Keratinocyte (primary cell): ENCODE data around the gene PDE3A. TPM values are rescaled to one million over a fixed set of nuclear protein-coding genes. Genes with fewer than 3 reads are reported as not detected.

Source experiments
- DNase-seq: peaks from one replicate; pipeline ENCODE4 v3.0.0-alpha.2; 2011; ENCODE audit warnings: low read depth, missing footprints, low spot score
- FAIRE-seq: peaks from 2 replicates; lab custom pipeline; 2011; peaks lifted over from hg19 to GRCh38; lab: Jason Lieb, UNC
- H2AFZ ChIP-seq: 2 replicates; pipeline ENCODE4 v1.6.0; 2012; ENCODE audit warnings: low read length, control low read depth, inconsistent platforms; ENCODE audit not compliant: control insufficient read depth
- H3K27ac ChIP-seq: 2 replicates; pipeline ENCODE4 v1.5.1; 2011; ENCODE audit warnings: low read length; ENCODE audit not compliant: control insufficient read depth, insufficient read depth
- H3K27me3 ChIP-seq: 3 replicates; pipeline ENCODE4 v1.6.0; 2011; ENCODE audit warnings: low read length; ENCODE audit not compliant: control insufficient read depth, insufficient read depth; ENCODE audit errors: extremely low read depth
- H3K36me3 ChIP-seq, 2 experiments: 2 replicates in 1 of 2; 3 replicates in 1 of 2; pipeline ENCODE4 v1.5.1; 2011; ENCODE audit warnings: low read length in 2 of 2, mild to moderate bottlenecking in 1 of 2; ENCODE audit not compliant: control insufficient read depth in 2 of 2, insufficient read depth in 2 of 2; ENCODE audit errors: extremely low read depth in 1 of 2
- H3K4me1 ChIP-seq: 3 replicates; pipeline ENCODE4 v1.5.1; 2011; ENCODE audit warnings: low read length; ENCODE audit not compliant: control insufficient read depth, insufficient read depth; ENCODE audit errors: extremely low read depth
- H3K4me2 ChIP-seq: 3 replicates; pipeline ENCODE4 v1.6.0; 2011; ENCODE audit warnings: low read depth, low read length; ENCODE audit not compliant: control insufficient read depth, insufficient read depth; ENCODE audit errors: extremely low read depth
- H3K4me3 ChIP-seq, 3 experiments: fragments of 200-600 bp in 1 of 3; sonication (generic) in 1 of 3; 2 replicates in 2 of 3; 3 replicates in 1 of 3; pipeline ENCODE4 v1.5.1; 2011 to 2016; ENCODE audit warnings: low read length in 3 of 3, mild to moderate bottlenecking in 3 of 3, control low read depth in 2 of 3, inconsistent platforms in 1 of 3, low read depth in 1 of 3, mixed read lengths in 1 of 3, mixed run types in 1 of 3, moderate library complexity in 1 of 3; ENCODE audit not compliant: control insufficient read depth in 2 of 3, insufficient read depth in 2 of 3; ENCODE audit errors: extremely low read depth in 1 of 3
- H3K79me2 ChIP-seq: 2 replicates; pipeline ENCODE4 v1.6.0; 2012; ENCODE audit warnings: low read length; ENCODE audit not compliant: control insufficient read depth, insufficient read depth
- H3K9ac ChIP-seq: 3 replicates; pipeline ENCODE4 v1.6.0; 2011; ENCODE audit warnings: low read length; ENCODE audit not compliant: control insufficient read depth, insufficient read depth; ENCODE audit errors: extremely low read depth
- H3K9me1 ChIP-seq: 3 replicates; pipeline ENCODE4 v1.6.0; 2011; ENCODE audit warnings: low read length; ENCODE audit not compliant: control insufficient read depth, insufficient read depth; ENCODE audit errors: extremely low read depth
- H3K9me3 ChIP-seq: 2 replicates; pipeline ENCODE4 v1.5.1; 2012; ENCODE audit warnings: low read depth, low read length; ENCODE audit not compliant: control insufficient read depth
- H4K20me1 ChIP-seq: 3 replicates; pipeline ENCODE4 v1.6.0; 2011; ENCODE audit warnings: low read length; ENCODE audit not compliant: control insufficient read depth, insufficient read depth; ENCODE audit errors: extremely low read depth
- CTCF ChIP-seq, 3 experiments: IDR thresholded peaks in 1 of 3; conservative IDR thresholded peaks in 1 of 3; optimal IDR thresholded peaks in 1 of 3; 2 replicates in 2 of 3; 3 replicates in 1 of 3; pipeline versions ENCODE3 to v1.5.1; 2011; ENCODE audit warnings: low read length in 3 of 3, mild to moderate bottlenecking in 3 of 3, moderate library complexity in 2 of 3, control low read depth in 1 of 3, inconsistent platforms in 1 of 3; ENCODE audit not compliant: insufficient read depth in 2 of 3; ENCODE audit errors: extremely low read depth in 1 of 3
- EZH2 ChIP-seq: IDR thresholded peaks from one replicate; pipeline ENCODE4 v1.6.1; 2012; ENCODE audit warnings: inconsistent platforms, mild to moderate bottlenecking, low read length, moderate library complexity
- dilution Hi-C: fragments of 300-500 bp; cut with MboI; formaldehyde crosslinking; loops from one replicate; pipeline ENCODE4 v1.7.0; 2020; ENCODE audit warnings: low sequenced_read_pairs; ENCODE audit not compliant: extremely low pct_ligation_motif_present
- polyA plus RNA-seq, 5 experiments: library from polyadenylated mRNA; depleted of rRNA in 3 of 5; stranded (reverse) in 3 of 5; stranded (forward) in 1 of 5; unstranded in 1 of 5; fragments of >200 nt; gene quantifications; 1 replicate in 1 of 5; 2 replicates in 3 of 5; 3 replicates in 1 of 5; pipeline versions ENCODE4 v1.2.1 to v1.2.3, GENCODE V29; 2011 to 2012; ENCODE audit warnings: missing spikeins in 2 of 5, low read depth in 1 of 5, low replicate concordance in 1 of 5

Gene PDE3A
- polyA plus RNA-seq, 1 donor (not counting 4 experiments of a cell fraction or from before 2014, with no cell fraction given): 0.01 TPM

GRCh38 chr12:20452496-20453010 is 84.2 kb downstream of the PDE3A start:
- FAIRE-seq: no peak

DNA sequence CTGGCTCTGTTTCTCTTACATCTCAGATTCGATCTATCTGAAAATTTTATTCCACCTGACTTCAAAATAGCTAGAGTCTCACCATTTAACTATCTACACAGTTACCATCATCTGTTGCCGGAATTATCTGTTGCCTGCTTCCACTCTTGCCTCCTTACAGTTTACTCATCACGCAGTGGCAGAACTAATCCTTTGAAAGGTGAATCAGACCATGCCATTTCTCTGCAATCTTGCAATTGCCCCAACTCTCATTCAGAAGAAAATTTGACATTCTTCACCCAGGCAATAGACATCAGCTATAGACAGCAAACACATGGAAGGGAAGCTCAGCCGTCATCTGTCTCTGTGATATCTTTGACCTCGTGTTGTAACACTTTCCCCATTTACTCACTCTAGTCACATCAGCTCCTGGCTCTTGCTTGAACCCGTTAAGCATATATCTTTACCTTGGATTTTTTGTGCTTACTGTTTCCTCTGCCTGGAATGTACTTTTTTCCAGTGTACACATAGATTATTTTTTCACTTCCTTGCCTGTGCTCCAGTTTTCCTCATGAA is 85.5 kb downstream of the PDE3A start:
- DNase-seq (no peak), FAIRE-seq (no peak)
- Histone ChIP-seq H2AFZ (no peak overlapping the region), H3K9me3 (no peaks in the 10 kb centered on the region), H3K27ac (no peak overlapping the region), H3K4me1 (no peaks in the 10 kb centered on the region), H3K9me1 (no peaks in the 10 kb centered on the region), H3K36me3 (no peaks in the 10 kb centered on the region), H3K4me3 (no peak overlapping the region), H4K20me1 (no peaks in the 10 kb centered on the region), H3K9ac (no peak overlapping the region), H3K27me3 (no peaks in the 10 kb centered on the region), H3K4me2 (no peak overlapping the region), H3K79me2 (no peaks in the 10 kb centered on the region)
- TF ChIP-seq EZH2: no peak
- TF ChIP-seq CTCF (optimal IDR thresholded peaks at IDR 0.05 in 1 of 3, IDR thresholded peaks at IDR 0.05 in 1 of 3, conservative IDR thresholded peaks at IDR 0.05 in 1 of 3; ENCODE audit: extremely low read depth in 1 of 3, insufficient read depth in 2 of 3, low read length in 3 of 3): no peak
- dilution Hi-C loops: no loop called here

More at GRCh38 chr12:20452496-20453010, 84.2 kb downstream of the PDE3A start:
- no peak overlapping the region for H2AFZ ChIP-seq
- H3K9me3 ChIP-seq: no peaks in the 10 kb centered on the region
- DNase-seq: no peak
- H3K9ac ChIP-seq: no peak overlapping the region
- H3K4me3 ChIP-seq: no peak overlapping the region
- dilution Hi-C loops: no loop called here
- no peaks in the 10 kb centered on the region for H3K79me2 ChIP-seq
- no peaks in the 10 kb centered on the region for H3K9me1 ChIP-seq
- no peak overlapping the region for H3K27ac ChIP-seq
- no peak overlapping the region for H3K4me2 ChIP-seq
- TF ChIP-seq EZH2 (no peak), CTCF (optimal IDR thresholded peaks at IDR 0.05 in 1 of 3, IDR thresholded peaks at IDR 0.05 in 1 of 3, conservative IDR thresholded peaks at IDR 0.05 in 1 of 3; ENCODE audit: extremely low read depth in 1 of 3, insufficient read depth in 2 of 3, low read length in 3 of 3) (no peak)
- H3K4me1 ChIP-seq: no peaks in the 10 kb centered on the region
- H3K36me3 ChIP-seq: no peaks in the 10 kb centered on the region
- no peaks in the 10 kb centered on the region for H3K27me3 ChIP-seq
- no peaks in the 10 kb centered on the region for H4K20me1 ChIP-seq
